NT2/D1 (cell line): ENCODE measurements around the gene KLRF1.

Experiments used
- DNase-seq: peaks from one replicate; pipeline ENCODE4 v3.0.0-alpha.2; 2011; ENCODE audit warnings: low read depth, low spot score
- H3K27me3 ChIP-seq: 2 replicates; pipeline ENCODE4 v1.6.0; 2011; ENCODE audit warnings: mild to moderate bottlenecking; ENCODE audit not compliant: insufficient read length, insufficient read depth
- H3K36me3 ChIP-seq: 2 replicates; pipeline ENCODE4 v1.6.1; 2011; ENCODE audit warnings: mild to moderate bottlenecking, low read length, mixed read lengths; ENCODE audit not compliant: insufficient read depth, insufficient read length
- H3K4me1 ChIP-seq: 2 replicates; pipeline ENCODE4 v1.5.1; 2011; ENCODE audit not compliant: insufficient read depth, insufficient read length
- H3K4me3 ChIP-seq: 2 replicates; pipeline ENCODE4 v1.5.1; 2011; ENCODE audit warnings: low read depth; ENCODE audit not compliant: insufficient read length
- H3K9ac ChIP-seq: 2 replicates; pipeline ENCODE4 v1.6.0; 2011; ENCODE audit warnings: low read depth; ENCODE audit not compliant: insufficient read length
- H3K9me3 ChIP-seq: 2 replicates; pipeline ENCODE4 v1.5.1; 2011; ENCODE audit warnings: mild to moderate bottlenecking, low read length; ENCODE audit not compliant: insufficient read depth
- SUZ12 ChIP-seq: IDR thresholded peaks from 2 replicates; pipeline ENCODE4 v1.6.1; 2011; ENCODE audit not compliant: insufficient read length, insufficient read depth; ENCODE audit errors: extremely low read depth
- YY1 ChIP-seq: IDR thresholded peaks from 2 replicates; pipeline ENCODE4 v1.6.1; 2011; ENCODE audit not compliant: insufficient read length, insufficient read depth
- ZNF274 ChIP-seq: IDR thresholded peaks from 2 replicates; pipeline ENCODE4 v1.6.1; 2011; ENCODE audit warnings: mild to moderate bottlenecking, low read depth, low read length

Gene KLRF1

GRCh38 chr12:9888665-9889273 is 61.5 kb downstream of the KLRF1 start:
- TF ChIP-seq SUZ12 (no peak), ZNF274 (no peak), YY1 (no peak)

More at GRCh38 chr12:9888665-9889273, 61.5 kb downstream of the KLRF1 start:
- no peak overlapping the region for H3K9ac ChIP-seq
- no peaks in the 10 kb centered on the region for H3K36me3 ChIP-seq
- DNase-seq, result no peak
- H3K4me1 ChIP-seq, result no peaks in the 10 kb centered on the region
- H3K4me3 ChIP-seq, result no peak overlapping the region
- H3K9me3 ChIP-seq, result no peaks in the 10 kb centered on the region
- H3K27me3 ChIP-seq, result no peaks in the 10 kb centered on the region
